ENCODE measurements around the gene PTEN. TPM values are rescaled to one million over a fixed set of nuclear protein-coding genes. Genes with fewer than 3 reads are reported as not detected.
"Not testable (repeated sequence)": the region's sequence is repeated elsewhere in the genome, so short reads cannot be mapped to it uniquely, and the experiment has no call there.

The PTEN gene
- total and polyA plus RNA-seq, 2 experiments from 2014 or later = 32.8 to 128 TPM

DNA sequence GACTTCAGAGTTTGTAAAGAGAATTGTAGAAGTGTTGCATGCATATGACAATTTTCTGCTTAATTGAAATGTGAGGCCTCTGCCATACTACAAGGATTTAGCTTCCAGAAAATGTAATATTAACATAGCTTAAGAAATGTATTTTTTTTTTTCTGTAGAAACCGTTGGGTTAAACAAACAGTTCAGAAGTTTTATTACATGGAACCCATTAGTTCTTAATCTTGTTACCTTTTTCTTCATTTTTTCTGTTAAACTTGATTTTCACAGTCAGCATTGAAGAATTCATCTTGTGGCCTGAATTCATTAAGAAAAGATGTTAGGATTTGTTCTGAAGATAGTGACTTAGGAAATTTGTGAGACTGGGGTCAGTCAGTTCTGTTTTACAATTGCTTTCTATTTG, 4.9 kb downstream of the PTEN start:
- Histone ChIP-seq H3K9me2 (replicated peaks; ENCODE audit: insufficient read depth) (no peaks in the 10 kb centered on the region), H3K36me3 (replicated peaks; ENCODE audit: insufficient read depth, low read depth) (no peaks in the 10 kb centered on the region), H3K27me3 (no peaks in the 10 kb centered on the region), H3K4me3 (peak overlapping the region; percentile 81), H3K27ac (peak overlapping the region; percentile 5), H3K79me2 (peaks cover 92% of the 10 kb centered on the region), H3K4me2 (peak overlapping the region; percentile 83), H4K20me1 (ENCODE audit: insufficient read depth, poor library complexity, severe bottlenecking) (peaks cover 89% of the 10 kb centered on the region), H3K4me1 (ENCODE audit: insufficient read depth) (peaks cover 19% of the 10 kb centered on the region), H3K9me3 (ENCODE audit: low read depth) (no peaks in the 10 kb centered on the region), H2AFZ (no peak overlapping the region)
- 19% methylated on average over 1 of the region's 1 CpG for WGBS (ENCODE audit: low lambda C conversion rate, missing lambda C conversion rate)
- no peak for DNase-seq (ENCODE audit: low spot score)
- TF ChIP-seq, protein P1, sequence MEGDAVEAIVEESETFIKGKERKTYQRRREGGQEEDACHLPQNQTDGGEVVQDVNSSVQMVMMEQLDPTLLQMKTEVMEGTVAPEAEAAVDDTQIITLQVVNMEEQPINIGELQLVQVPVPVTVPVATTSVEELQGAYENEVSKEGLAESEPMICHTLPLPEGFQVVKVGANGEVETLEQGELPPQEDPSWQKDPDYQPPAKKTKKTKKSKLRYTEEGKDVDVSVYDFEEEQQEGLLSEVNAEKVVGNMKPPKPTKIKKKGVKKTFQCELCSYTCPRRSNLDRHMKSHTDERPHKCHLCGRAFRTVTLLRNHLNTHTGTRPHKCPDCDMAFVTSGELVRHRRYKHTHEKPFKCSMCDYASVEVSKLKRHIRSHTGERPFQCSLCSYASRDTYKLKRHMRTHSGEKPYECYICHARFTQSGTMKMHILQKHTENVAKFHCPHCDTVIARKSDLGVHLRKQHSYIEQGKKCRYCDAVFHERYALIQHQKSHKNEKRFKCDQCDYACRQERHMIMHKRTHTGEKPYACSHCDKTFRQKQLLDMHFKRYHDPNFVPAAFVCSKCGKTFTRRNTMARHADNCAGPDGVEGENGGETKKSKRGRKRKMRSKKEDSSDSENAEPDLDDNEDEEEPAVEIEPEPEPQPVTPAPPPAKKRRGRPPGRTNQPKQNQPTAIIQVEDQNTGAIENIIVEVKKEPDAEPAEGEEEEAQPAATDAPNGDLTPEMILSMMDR (IDR thresholded peaks at IDR 0.05; ENCODE audit: poor library complexity) = no peak
- no peak for TF ChIP-seq EZH2 (IDR thresholded peaks at IDR 0.05; ENCODE audit: borderline replicate concordance)
- TF ChIP-seq EZH2phosphoT487 (IDR thresholded peaks at IDR 0.05; ENCODE audit: low read depth, severe bottlenecking, unreplicated experiment) = no peak

DNA sequence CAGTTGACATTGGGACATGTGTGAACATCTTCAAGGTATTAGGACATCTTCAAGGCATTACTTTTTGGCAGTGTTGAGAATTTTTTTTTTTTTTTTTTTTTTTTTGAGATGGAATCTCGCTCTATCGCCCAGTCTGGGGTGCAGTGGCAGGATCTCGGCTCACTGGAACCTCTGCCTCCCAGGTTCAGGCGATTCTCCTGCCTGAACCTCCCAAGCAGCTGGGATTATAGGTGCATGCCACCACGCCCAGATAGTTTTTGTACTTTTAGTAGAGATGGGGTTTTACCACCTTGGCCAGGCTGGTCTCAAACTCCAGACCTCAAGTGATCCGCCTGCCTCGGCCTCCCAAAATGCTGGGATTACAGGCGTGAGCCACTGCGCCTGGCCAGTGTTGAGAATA, 5.7 kb downstream of the PTEN start:
- not testable (repeated sequence) for H3K9me2 ChIP-seq (replicated peaks; ENCODE audit: insufficient read depth); H3K27me3 ChIP-seq; H3K27ac ChIP-seq; DNase-seq (ENCODE audit: low spot score); H3K4me3 ChIP-seq; H2AFZ ChIP-seq; H3K9me3 ChIP-seq (ENCODE audit: low read depth); H3K36me3 ChIP-seq (replicated peaks; ENCODE audit: insufficient read depth, low read depth)
- 95% methylated on average over 9 of the region's 9 CpGs for WGBS (ENCODE audit: low lambda C conversion rate, missing lambda C conversion rate)
- H3K4me2 ChIP-seq = peak overlapping the region; percentile 83
- H3K79me2 ChIP-seq = peaks cover 100% of the 10 kb centered on the region
- peaks cover 19% of the 10 kb centered on the region for H3K4me1 ChIP-seq (ENCODE audit: insufficient read depth)
- peaks cover 97% of the 10 kb centered on the region for H4K20me1 ChIP-seq (ENCODE audit: insufficient read depth, poor library complexity, severe bottlenecking)

DNA sequence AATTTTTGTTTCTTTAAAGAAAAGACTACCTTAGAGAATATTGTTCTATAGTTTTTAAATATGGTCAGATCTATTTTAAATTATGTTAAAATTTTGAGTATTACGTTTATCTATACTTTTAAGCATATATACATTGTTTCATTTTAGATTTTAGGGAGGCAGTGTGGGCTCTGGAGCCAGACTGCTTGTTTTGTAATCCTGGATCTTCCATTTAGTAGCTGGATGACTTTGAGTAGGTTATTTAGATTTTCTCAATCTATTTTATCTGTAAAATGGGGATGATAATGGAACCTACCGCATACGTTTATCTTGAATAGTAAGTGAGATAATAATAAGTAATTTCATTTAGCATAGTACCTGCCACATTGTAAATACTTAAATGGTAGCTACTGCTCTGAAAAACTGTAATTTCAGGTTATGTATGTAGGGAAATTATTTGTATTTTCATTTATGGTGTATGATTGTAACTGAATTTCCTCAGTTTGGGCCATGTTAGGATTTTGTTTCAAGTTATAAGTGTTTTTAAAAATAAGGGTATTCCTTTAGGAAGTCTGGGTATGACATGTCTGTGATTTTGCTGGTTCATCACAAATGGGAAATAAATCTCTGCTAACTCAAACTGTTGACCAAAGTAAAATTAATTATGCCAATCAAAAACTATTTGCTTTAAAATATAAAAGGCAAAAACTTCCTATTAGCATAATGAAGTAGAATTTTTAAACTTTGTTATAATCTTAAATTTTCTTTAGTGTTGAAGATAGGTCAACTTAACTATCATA, 6.5 kb downstream of the PTEN start:
- TF ChIP-seq EZH2 (IDR thresholded peaks at IDR 0.05; ENCODE audit: borderline replicate concordance) (no peak), EZH2phosphoT487 (IDR thresholded peaks at IDR 0.05; ENCODE audit: low read depth, severe bottlenecking, unreplicated experiment) (no peak)
- TF ChIP-seq, protein P1 (IDR thresholded peaks at IDR 0.05; ENCODE audit: poor library complexity) = no peak
- Histone ChIP-seq H3K27ac (no peak overlapping the region), H3K9me2 (replicated peaks; ENCODE audit: insufficient read depth) (no peaks in the 10 kb centered on the region), H3K4me2 (peak overlapping the region; percentile 83), H2AFZ (no peak overlapping the region), H3K4me1 (ENCODE audit: insufficient read depth) (peaks cover 19% of the 10 kb centered on the region), H3K4me3 (no peak overlapping the region), H3K36me3 (replicated peaks; ENCODE audit: insufficient read depth, low read depth) (no peaks in the 10 kb centered on the region), H3K27me3 (no peaks in the 10 kb centered on the region), H3K79me2 (peaks cover 100% of the 10 kb centered on the region), H4K20me1 (ENCODE audit: insufficient read depth, poor library complexity, severe bottlenecking) (peaks cover 97% of the 10 kb centered on the region), H3K9me3 (ENCODE audit: low read depth) (no peaks in the 10 kb centered on the region)
- WGBS (ENCODE audit: low lambda C conversion rate, missing lambda C conversion rate) = 83% methylated on average over 3 of the region's 3 CpGs
- DNase-seq (ENCODE audit: low spot score) = no peak

DNA sequence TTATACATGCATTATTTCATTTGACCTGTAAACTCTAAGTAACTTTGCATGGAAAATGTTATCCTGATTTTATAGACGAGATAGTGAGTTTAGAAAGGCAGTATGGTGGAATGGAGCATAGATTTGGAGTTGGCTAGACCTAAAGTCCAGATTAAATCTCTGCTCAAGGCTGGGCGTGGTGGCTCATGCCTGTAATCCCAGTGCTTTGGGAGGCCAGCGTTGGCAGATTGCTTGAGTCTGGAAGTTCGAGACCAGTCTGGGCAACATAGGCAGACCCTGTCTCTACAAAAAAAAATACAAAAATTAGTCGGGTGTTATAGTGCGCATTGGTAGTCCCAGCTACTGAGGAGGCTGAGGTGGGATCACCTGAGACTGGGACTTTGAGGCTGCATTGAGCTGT, 9.4 kb downstream of the PTEN start:
- H2AFZ ChIP-seq = no peak overlapping the region
- no peak overlapping the region for H3K27ac ChIP-seq
- WGBS (ENCODE audit: low lambda C conversion rate, missing lambda C conversion rate) = 98% methylated on average over 6 of the region's 6 CpGs
- H3K4me3 ChIP-seq = no peak overlapping the region
- H3K4me2 ChIP-seq = no peak overlapping the region
- peaks cover 91% of the 10 kb centered on the region for H4K20me1 ChIP-seq (ENCODE audit: insufficient read depth, poor library complexity, severe bottlenecking)
- H3K4me1 ChIP-seq (ENCODE audit: insufficient read depth) = peaks cover 19% of the 10 kb centered on the region
- H3K79me2 ChIP-seq = peaks cover 100% of the 10 kb centered on the region
- no peaks in the 10 kb centered on the region for H3K9me2 ChIP-seq (replicated peaks; ENCODE audit: insufficient read depth)
- no peaks in the 10 kb centered on the region for H3K36me3 ChIP-seq (replicated peaks; ENCODE audit: insufficient read depth, low read depth)
- TF ChIP-seq EZH2phosphoT487 (IDR thresholded peaks at IDR 0.05; ENCODE audit: low read depth, severe bottlenecking, unreplicated experiment) = no peak
- no peak for TF ChIP-seq EZH2 (IDR thresholded peaks at IDR 0.05; ENCODE audit: borderline replicate concordance)
- TF ChIP-seq, protein P1 (IDR thresholded peaks at IDR 0.05; ENCODE audit: poor library complexity) = no peak
- H3K27me3 ChIP-seq = no peaks in the 10 kb centered on the region
- DNase-seq (ENCODE audit: low spot score) = no peak
- H3K9me3 ChIP-seq (ENCODE audit: low read depth) = no peaks in the 10 kb centered on the region

All from hepatocyte (in vitro differentiated cells).